GM12892 (cell line): Measurements from ENCODE around the gene PKHD1.

Experiments
- POLR2A ChIP-seq: IDR thresholded peaks from 2 replicates; pipeline ENCODE4 v1.6.1; 2011; ENCODE audit warnings: low read depth, low read length, control low read depth
- POLR2AphosphoS5 ChIP-seq: IDR thresholded peaks from 2 replicates; pipeline ENCODE4 v1.6.1; 2011; ENCODE audit warnings: low read depth, low read length, control low read depth
- TAF1 ChIP-seq: IDR thresholded peaks from 2 replicates; pipeline ENCODE4 v1.6.1; 2011; ENCODE audit warnings: low read depth, mild to moderate bottlenecking, control low read depth, low read length, borderline replicate concordance

- no peak for TF ChIP-seq POLR2A
- TF ChIP-seq TAF1, result no peak
- no peak for TF ChIP-seq POLR2AphosphoS5
These were observed 156.8 kb downstream of the PKHD1 start for GRCh38 chr6:51930602-51931001.
